H9 (cell line): ENCODE data around the gene NTRK2. TPM values are rescaled to one million over a fixed set of nuclear protein-coding genes. Genes with fewer than 3 reads are reported as not detected.

ENCODE experiments used
- DNase-seq: peaks from one replicate; pipeline ENCODE4 v3.0.0-alpha.2; 2017
- H2AFZ ChIP-seq: one replicate; pipeline ENCODE4 v1.6.1; 2013; ENCODE audit warnings: mild to moderate bottlenecking, low read length, control low read depth, moderate library complexity
- H2AK5ac ChIP-seq: 2 replicates; pipeline ENCODE4 v1.6.1; 2013; ENCODE audit warnings: low read length, control low read depth, mixed read lengths; ENCODE audit not compliant: insufficient read length
- H2BK120ac ChIP-seq: one replicate; pipeline ENCODE4 v1.6.1; 2013; ENCODE audit warnings: low read depth, mild to moderate bottlenecking, low read length, control low read depth, inconsistent platforms; ENCODE audit not compliant: poor library complexity, severe bottlenecking
- H2BK12ac ChIP-seq: 2 replicates; pipeline ENCODE4 v1.6.1; 2013; ENCODE audit warnings: low read length, control low read depth, mixed read lengths, low read depth; ENCODE audit not compliant: insufficient read length
- H2BK15ac ChIP-seq: 2 replicates; pipeline ENCODE4 v1.6.1; 2013; ENCODE audit warnings: low read depth, low read length, control low read depth
- H2BK20ac ChIP-seq: one replicate; pipeline ENCODE4 v1.6.1; 2013; ENCODE audit warnings: low read depth, mild to moderate bottlenecking, low read length, control low read depth, inconsistent platforms; ENCODE audit not compliant: poor library complexity, severe bottlenecking
- H2BK5ac ChIP-seq: 2 replicates; pipeline ENCODE4 v1.6.1; 2013; ENCODE audit warnings: low read length, control low read depth, mixed read lengths; ENCODE audit not compliant: insufficient read length
- H3K14ac ChIP-seq: 2 replicates; pipeline ENCODE4 v1.6.1; 2013; ENCODE audit warnings: low read length, control low read depth; ENCODE audit not compliant: insufficient read depth
- H3K18ac ChIP-seq: 2 replicates; pipeline ENCODE4 v1.6.1; 2013; ENCODE audit warnings: low read depth, mild to moderate bottlenecking, mixed read lengths, low read length, control low read depth; ENCODE audit not compliant: insufficient read length
- H3K23ac ChIP-seq: 2 replicates; pipeline ENCODE4 v1.6.1; 2013; ENCODE audit warnings: low read length, control low read depth, mixed read lengths, low read depth; ENCODE audit not compliant: insufficient read length
- H3K23me2 ChIP-seq: 2 replicates; pipeline ENCODE4 v1.6.1; 2013; ENCODE audit warnings: low read depth, mild to moderate bottlenecking, mixed read lengths, low read length, control low read depth; ENCODE audit not compliant: insufficient read length, poor library complexity, severe bottlenecking
- H3K27ac ChIP-seq: 2 replicates; pipeline ENCODE4 v1.5.1; 2013; ENCODE audit warnings: low read length, control low read depth, mixed read lengths, low read depth; ENCODE audit not compliant: insufficient read length
- H3K27me3 ChIP-seq: 2 replicates; pipeline ENCODE4 v1.6.1; 2013; ENCODE audit warnings: low read length, control low read depth, inconsistent platforms; ENCODE audit not compliant: insufficient read depth
- H3K4ac ChIP-seq: 2 replicates; pipeline ENCODE4 v1.6.1; 2013; ENCODE audit warnings: low read depth, mild to moderate bottlenecking, control low read depth, inconsistent platforms, low read length, moderate library complexity
- H3K4me1 ChIP-seq: 2 replicates; pipeline ENCODE4 v1.6.1; 2013; ENCODE audit warnings: low read length, control low read depth, inconsistent platforms; ENCODE audit not compliant: insufficient read depth
- H3K4me2 ChIP-seq: 2 replicates; pipeline ENCODE4 v1.6.1; 2013; ENCODE audit warnings: low read length, control low read depth, mixed read lengths; ENCODE audit not compliant: insufficient read length, insufficient read depth
- H3K56ac ChIP-seq: 2 replicates; pipeline ENCODE4 v1.6.1; 2013; ENCODE audit warnings: low read depth, mild to moderate bottlenecking, mixed read lengths, low read length, control low read depth; ENCODE audit not compliant: insufficient read length
- H3K79me1 ChIP-seq: 2 replicates; pipeline ENCODE4 v1.6.1; 2013; ENCODE audit warnings: low read depth, mild to moderate bottlenecking, moderate library complexity, low read length, control low read depth, inconsistent platforms; ENCODE audit not compliant: insufficient read depth, poor library complexity, severe bottlenecking
- H3K79me2 ChIP-seq: 2 replicates; pipeline ENCODE4 v1.6.1; 2013; ENCODE audit warnings: low read length, control low read depth, inconsistent platforms; ENCODE audit not compliant: insufficient read depth
- H3K9ac ChIP-seq: 2 replicates; pipeline ENCODE4 v1.6.1; 2013; ENCODE audit warnings: low read length, control low read depth, mixed read lengths; ENCODE audit not compliant: insufficient read length; ENCODE audit errors: extremely low read depth
- H3K9me3 ChIP-seq: one replicate; pipeline ENCODE4 v1.6.1; 2013; ENCODE audit warnings: low read depth, low read length, inconsistent platforms; ENCODE audit not compliant: control insufficient read depth
- H3T11ph ChIP-seq: one replicate; pipeline ENCODE4 v1.6.1; 2013; ENCODE audit warnings: mild to moderate bottlenecking, low read length, control low read depth, inconsistent platforms
- H4K20me1 ChIP-seq: one replicate; pipeline ENCODE4 v1.6.1; 2013; ENCODE audit not compliant: control insufficient read depth, insufficient read length, insufficient read depth
- H4K5ac ChIP-seq: 2 replicates; pipeline ENCODE4 v1.6.1; 2013; ENCODE audit warnings: low read depth, mild to moderate bottlenecking, mixed read lengths, low read length, control low read depth; ENCODE audit not compliant: insufficient read length
- H4K8ac ChIP-seq: replicated peaks from 2 replicates; pipeline ENCODE4 v1.6.1; 2013; ENCODE audit warnings: low read length, control low read depth, mixed read lengths, low read depth; ENCODE audit not compliant: insufficient read length
- H4K91ac ChIP-seq: 2 replicates; pipeline ENCODE4 v1.6.1; 2013; ENCODE audit warnings: low read depth, mild to moderate bottlenecking, moderate library complexity, mixed read lengths, low read length, control low read depth; ENCODE audit not compliant: insufficient read length
- H3K27ac Mint-ChIP-seq, 3 experiments: 2 replicates in 2 of 3; 3 replicates in 1 of 3; pipeline ENCODE4 v1.8.0; 2020 to 2021; ENCODE audit warnings: mixed read lengths in 3 of 3, mild to moderate bottlenecking in 1 of 3, moderate library complexity in 1 of 3
- H3K27me3 Mint-ChIP-seq: 2 replicates; pipeline ENCODE4 v1.8.0; 2021; ENCODE audit warnings: low read depth, mild to moderate bottlenecking, moderate library complexity, mixed read lengths
- H3K36me3 Mint-ChIP-seq, 3 experiments: 2 replicates in 2 of 3; 3 replicates in 1 of 3; pipeline ENCODE4 v1.8.0; 2020 to 2021; ENCODE audit warnings: low read depth in 3 of 3, mixed read lengths in 3 of 3; ENCODE audit not compliant: insufficient read depth in 1 of 3
- H3K4me1 Mint-ChIP-seq, 2 experiments: 2 replicates each; pipeline ENCODE4 v1.8.0; 2020; ENCODE audit warnings: mixed read lengths in 2 of 2
- H3K4me3 Mint-ChIP-seq, 2 experiments: 2 replicates in 1 of 2; 3 replicates in 1 of 2; pipeline ENCODE4 v1.8.0; 2020 to 2021; ENCODE audit warnings: mild to moderate bottlenecking in 2 of 2, mixed read lengths in 2 of 2, moderate library complexity in 1 of 2
- H3K9me3 Mint-ChIP-seq, 2 experiments: 2 replicates in 1 of 2; 3 replicates in 1 of 2; pipeline ENCODE4 v1.8.0; 2020; ENCODE audit warnings: mild to moderate bottlenecking in 2 of 2, mixed read lengths in 2 of 2, moderate library complexity in 1 of 2
- WGBS: extraction: QIAGEN DNeasy Blood & Tissue Kit; methylation state at CpG from one replicate; pipeline ENCODE4 v1.1.7; 2013; ENCODE audit warnings: missing lambda C conversion rate, low lambda C conversion rate, mixed read lengths; ENCODE audit not compliant: insufficient read length; ENCODE audit errors: extremely low coverage; 5-methylcytosine and 5-hydroxymethylcytosine counted together
- total RNA-seq: library from RNA; stranded (reverse); gene quantifications from 2 replicates; pipeline ENCODE4 v1.2.1, GENCODE V29; 2021
- TF ChIP-seq, protein P1 (sequence below): fragments of 200-600 bp; sonication (generic); conservative IDR thresholded peaks from 3 replicates; pipeline ENCODE4 v1.8.0; 2021; ENCODE audit warnings: antibody characterized with exemption, mild to moderate bottlenecking

The NTRK2 gene
- total RNA-seq, 1 experiment from 2014 or later = 0.02 TPM

DNA sequence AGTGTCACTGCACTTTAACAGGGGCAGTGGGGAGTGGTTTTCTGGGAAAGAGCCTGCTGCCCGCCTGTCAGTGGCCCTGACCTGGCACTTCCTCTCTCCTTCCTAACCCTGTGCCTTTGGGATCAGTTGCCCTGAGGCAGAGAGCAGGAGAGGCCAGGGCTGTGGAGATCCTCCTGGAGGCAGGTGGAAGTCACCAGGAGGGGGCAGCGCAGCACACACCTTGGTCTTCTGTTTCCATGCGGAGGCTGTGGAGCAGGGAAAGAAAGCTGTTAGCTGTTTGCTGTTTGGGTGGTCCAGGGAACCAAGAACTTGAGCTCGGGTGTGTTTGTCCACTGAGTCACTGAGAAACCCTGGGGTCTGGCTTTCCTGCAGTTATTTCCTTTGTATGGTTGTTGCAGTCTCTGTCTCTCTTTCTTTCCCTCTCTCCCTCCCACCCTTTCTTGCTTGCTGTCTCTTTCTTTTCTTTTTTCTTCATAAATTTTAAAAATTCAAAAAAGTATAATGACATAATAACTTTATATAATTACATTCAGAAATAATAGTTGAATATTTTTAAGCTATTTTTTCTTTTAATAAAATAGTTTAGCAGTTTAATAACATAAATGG lies 28.1 kb downstream of the NTRK2 start:
- Histone ChIP-seq H3K4me2 (no peak overlapping the region), H3K9me3 (no peaks in the 10 kb centered on the region), H2BK120ac (no peak overlapping the region), H3K56ac (no peak overlapping the region), H3K79me2 (no peaks in the 10 kb centered on the region), H2BK5ac (no peak overlapping the region), H4K5ac (no peak overlapping the region), H2BK12ac (no peak overlapping the region), H2BK15ac (no peak overlapping the region), H3K18ac (no peak overlapping the region), H3K23me2 (no peaks in the 10 kb centered on the region), H4K91ac (no peak overlapping the region), H3K14ac (no peak overlapping the region), H4K20me1 (no peaks in the 10 kb centered on the region), H3K27ac (no peak overlapping the region), H3K27me3 (no peaks in the 10 kb centered on the region), H2AK5ac (no peak overlapping the region), H2BK20ac (no peak overlapping the region), H4K8ac (no peak overlapping the region), H3K23ac (no peak overlapping the region), H3T11ph (no peak overlapping the region), H2AFZ (no peak overlapping the region), H3K79me1 (no peaks in the 10 kb centered on the region), H3K4me1 (no peaks in the 10 kb centered on the region; the same call in 1 of the 2 replicates), H3K4ac (no peak overlapping the region), H3K9ac (no peak overlapping the region)
- TF ChIP-seq, protein P1, sequence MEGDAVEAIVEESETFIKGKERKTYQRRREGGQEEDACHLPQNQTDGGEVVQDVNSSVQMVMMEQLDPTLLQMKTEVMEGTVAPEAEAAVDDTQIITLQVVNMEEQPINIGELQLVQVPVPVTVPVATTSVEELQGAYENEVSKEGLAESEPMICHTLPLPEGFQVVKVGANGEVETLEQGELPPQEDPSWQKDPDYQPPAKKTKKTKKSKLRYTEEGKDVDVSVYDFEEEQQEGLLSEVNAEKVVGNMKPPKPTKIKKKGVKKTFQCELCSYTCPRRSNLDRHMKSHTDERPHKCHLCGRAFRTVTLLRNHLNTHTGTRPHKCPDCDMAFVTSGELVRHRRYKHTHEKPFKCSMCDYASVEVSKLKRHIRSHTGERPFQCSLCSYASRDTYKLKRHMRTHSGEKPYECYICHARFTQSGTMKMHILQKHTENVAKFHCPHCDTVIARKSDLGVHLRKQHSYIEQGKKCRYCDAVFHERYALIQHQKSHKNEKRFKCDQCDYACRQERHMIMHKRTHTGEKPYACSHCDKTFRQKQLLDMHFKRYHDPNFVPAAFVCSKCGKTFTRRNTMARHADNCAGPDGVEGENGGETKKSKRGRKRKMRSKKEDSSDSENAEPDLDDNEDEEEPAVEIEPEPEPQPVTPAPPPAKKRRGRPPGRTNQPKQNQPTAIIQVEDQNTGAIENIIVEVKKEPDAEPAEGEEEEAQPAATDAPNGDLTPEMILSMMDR = peak; percentile 94
- H3K36me3 Mint-ChIP-seq = no peaks in the 10 kb centered on the region
- 0 out of 2 replicates have a peak, but pooled peaks cover 1% of the 10 kb centered on the region for H3K27me3 Mint-ChIP-seq
- no CpG with 5 or more reads among the region's 4 CpGs for WGBS
- no peaks in the 10 kb centered on the region for H3K9me3 Mint-ChIP-seq
- H3K4me3 Mint-ChIP-seq = no peak overlapping the region
- no peak overlapping the region; a peak in 1 of 7 replicates for H3K27ac Mint-ChIP-seq
- H3K4me1 Mint-ChIP-seq = peaks cover 16 to 17% of the 10 kb centered on the region in 2 experiments
- DNase-seq = peak; percentile 93
